ENCODE data around the gene XRCC4.
A peak's percentile ranks its signal among the peaks of the same experiment; 100 is the strongest.

The XRCC4 gene

DNA sequence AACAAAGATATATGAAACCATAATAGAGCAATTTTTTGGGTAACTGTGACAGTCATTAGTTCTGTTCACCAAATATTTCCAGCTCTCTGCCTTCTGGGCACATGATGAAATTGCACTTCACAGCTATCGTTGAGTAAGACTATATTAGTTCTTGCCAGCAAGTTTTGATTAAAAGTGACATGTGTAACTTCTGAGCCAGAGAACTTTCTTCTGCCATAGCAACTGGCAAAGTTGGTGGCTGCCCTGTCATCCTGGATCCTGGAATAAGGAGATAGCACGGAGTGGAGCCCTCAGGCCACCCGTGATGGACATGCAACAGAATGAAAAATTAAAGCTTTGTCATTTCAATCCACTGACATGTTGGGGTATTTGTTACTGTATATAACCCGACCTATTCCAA lies 199.8 kb downstream of the XRCC4 start:
- DNase-seq (ENCODE audit: low read depth) = peak; percentile 6

DNA sequence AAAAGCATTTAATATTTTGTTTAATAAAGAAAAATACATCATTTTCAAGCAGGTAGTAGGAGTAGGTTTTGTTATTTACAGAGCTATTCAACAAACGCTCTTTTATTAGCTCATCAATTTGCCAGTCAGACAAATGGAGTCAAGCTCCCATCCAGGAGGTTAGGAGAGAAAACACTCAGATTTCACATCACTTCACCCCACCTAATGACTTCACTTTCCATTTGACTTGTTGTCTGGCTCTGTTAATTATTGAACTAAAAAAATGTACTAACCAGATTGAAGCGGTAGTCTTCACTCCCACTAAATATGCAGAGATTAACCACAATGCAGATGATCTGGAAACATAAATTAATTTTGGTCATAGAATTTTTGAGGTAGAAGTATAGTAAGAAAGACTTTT lies 200.6 kb downstream of the XRCC4 start:
- DNase-seq (ENCODE audit: low read depth) = no peak

DNA sequence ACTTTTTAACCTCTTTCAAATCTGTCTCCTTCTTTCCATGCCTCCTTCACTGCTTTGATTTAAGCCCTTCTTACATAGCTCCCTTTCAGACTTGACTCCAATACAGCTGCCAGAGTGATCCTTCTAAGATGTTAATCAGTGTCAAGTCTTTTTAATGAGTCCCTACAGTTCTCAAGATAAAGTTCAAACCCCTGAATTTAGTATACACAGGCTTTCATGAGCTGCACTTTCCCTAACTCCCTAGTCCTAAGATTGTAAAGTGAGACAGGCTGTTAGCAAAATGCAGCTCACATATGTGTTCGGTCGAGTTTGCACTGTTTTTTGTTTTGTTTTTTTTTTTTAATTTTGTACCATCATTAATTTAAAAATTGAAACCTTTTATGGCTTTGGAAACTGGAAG lies 203.8 kb downstream of the XRCC4 start:
- no peak for DNase-seq (ENCODE audit: low read depth)

GRCh38 chr5:83281658-83282057 lies 204.3 kb downstream of the XRCC4 start:
- DNase-seq (ENCODE audit: low read depth) = peak; percentile 71

- DNase-seq (ENCODE audit: low read depth) = no peak
Observed at GRCh38 chr5:83283761-83284160, 206.4 kb downstream of the XRCC4 start.

DNA sequence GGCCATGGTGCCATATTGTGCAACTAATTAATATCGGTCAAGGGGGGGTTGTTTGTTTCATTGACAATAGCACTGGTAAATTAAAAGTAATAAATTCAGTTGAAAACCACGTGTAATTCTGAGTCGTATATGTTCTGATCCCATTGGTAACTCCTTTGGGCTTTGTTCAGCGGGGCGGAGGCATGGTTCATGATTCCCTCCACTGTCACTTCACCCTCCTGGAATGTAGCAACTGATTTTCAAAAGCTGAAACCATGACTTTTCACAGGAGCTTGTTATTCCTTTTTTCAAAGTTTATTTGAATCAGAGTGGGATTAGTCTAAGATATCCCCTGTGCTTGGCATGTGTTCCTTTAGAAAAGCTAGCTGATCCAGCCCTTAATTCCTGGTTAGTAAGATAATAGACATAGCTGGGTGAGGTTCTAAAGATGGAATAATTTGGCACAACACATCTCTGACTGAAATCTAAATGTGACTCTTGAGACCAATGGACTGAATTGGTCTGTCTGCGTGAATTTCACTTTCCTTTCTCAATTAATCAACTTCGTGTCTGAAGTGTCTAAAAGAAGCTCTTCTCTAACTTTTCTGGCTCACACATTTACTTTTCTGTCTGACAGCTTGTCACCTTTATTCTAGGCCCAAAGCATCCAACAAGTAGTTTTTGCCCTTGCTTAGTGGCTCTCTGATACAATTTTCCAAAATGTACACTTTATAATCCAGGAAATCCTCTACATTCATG lies 208.5 kb downstream of the XRCC4 start:
- no peak for DNase-seq (ENCODE audit: low read depth)

GRCh38 chr5:83294246-83294645 lies 216.9 kb downstream of the XRCC4 start:
- DNase-seq (ENCODE audit: low read depth) = no peak

GRCh38 chr5:83299353-83299752 lies 222.0 kb downstream of the XRCC4 start:
- no peak for DNase-seq (ENCODE audit: low read depth)

DNA sequence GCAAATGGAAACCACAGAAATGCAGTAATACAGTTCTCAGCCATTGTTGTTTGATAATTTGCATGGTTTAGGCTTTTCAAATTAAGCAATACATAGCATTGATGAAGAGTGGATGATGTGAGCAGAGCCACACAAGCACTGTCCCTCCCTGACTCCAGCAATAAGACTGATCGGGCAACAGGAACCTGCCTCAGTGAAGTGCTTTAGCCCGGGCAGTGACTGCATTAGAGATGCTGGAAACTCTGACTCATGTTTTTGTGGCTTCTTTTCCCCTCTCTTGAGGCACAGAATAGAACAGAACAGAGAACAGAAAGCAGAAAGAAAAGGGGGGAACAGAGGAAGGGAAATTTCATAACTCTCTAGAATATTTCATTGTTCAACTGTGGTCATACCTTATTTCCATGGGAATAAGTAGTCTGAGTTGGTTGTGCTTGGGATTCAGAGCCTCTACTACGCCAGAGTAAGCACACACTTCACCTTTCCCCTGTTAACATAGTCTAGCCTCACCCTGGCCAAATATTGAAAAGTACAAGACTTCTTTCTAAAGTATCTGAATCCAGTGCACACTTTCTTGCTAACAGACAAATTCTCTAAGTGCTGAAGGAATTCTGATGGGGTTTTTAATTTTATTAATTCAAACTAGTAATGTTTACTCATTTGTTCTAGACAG lies 229.4 kb downstream of the XRCC4 start:
- DNase-seq (ENCODE audit: low read depth) = peak; percentile 87

DNA sequence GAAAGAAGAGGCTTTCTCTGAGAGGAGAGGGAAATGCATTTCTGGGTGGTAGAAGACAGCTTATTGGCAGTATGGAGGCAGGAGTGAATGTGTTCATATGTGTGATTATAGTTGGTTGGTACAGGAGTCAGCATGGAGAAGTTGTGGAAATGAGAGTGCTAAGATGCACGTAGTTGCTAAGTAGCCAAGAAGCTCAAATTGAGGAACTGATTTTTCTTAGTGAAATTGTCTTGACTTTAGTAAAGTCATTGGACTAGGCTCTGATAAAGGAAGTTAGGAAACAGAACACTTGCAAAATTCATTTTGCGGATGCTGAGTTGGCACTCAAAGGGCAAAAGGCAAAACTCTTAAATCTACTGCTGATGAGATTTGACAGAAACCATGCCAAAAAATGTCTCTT lies 235.3 kb downstream of the XRCC4 start:
- no peak for DNase-seq (ENCODE audit: low read depth)

DNA sequence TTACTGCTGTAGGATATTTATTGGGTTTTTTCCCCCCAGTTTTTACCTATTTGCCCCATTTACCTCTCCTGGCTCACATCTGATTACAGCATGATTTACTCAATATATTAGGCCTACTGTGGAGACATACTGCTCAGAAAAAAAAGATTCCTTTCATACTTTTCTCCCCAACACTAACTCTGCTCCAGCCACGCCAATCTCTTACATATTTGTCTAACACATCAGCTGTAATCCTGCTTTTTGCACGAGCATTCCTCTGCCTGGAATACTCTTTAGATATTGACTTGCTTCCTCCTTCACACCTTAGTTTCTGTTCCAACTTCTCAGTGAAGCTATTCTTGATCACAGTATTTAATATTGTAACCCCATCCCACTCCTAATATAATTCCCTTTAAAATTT lies 236.1 kb downstream of the XRCC4 start:
- peak; percentile 75 for DNase-seq (ENCODE audit: low read depth)

- DNase-seq (ENCODE audit: low read depth) = peak; percentile 87
Observed at GRCh38 chr5:83321483-83322055, 244.2 kb downstream of the XRCC4 start.

- peak; percentile 55 for DNase-seq (ENCODE audit: low read depth)
Observed at GRCh38 chr5:83322273-83322924, 245.1 kb downstream of the XRCC4 start.

DNA sequence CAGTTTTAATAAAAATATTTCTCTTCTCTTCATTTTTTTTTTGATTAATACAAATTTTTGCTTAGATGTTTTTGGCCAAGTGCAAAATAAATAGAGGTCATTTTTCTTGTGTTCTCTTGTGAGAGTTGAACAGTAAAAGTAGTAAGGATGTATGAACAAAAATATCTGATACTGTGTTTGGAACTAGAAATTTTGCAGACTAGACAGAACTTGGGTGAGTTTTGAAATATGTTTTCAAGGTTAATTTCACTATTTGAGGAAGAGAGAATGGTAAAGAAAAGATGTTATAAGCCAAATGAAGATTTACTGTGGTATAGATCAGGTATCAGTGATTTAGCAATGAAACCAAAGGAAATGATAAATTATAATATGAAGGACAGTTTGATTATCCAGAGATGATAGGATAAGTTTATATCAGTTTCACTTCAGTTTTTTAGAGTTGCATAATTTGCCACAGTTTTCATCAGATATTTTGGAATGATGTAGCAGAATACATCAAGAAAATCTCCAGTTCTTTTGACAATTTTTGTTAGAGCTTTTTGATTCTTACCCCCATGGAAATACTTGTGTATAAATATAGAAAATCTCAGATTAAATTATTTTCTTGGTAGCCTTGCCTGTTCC lies 246.3 kb downstream of the XRCC4 start:
- DNase-seq (ENCODE audit: low read depth) = no peak

GRCh38 chr5:83331842-83332241 lies 254.5 kb downstream of the XRCC4 start:
- DNase-seq (ENCODE audit: low read depth) = peak; percentile 13

DNA sequence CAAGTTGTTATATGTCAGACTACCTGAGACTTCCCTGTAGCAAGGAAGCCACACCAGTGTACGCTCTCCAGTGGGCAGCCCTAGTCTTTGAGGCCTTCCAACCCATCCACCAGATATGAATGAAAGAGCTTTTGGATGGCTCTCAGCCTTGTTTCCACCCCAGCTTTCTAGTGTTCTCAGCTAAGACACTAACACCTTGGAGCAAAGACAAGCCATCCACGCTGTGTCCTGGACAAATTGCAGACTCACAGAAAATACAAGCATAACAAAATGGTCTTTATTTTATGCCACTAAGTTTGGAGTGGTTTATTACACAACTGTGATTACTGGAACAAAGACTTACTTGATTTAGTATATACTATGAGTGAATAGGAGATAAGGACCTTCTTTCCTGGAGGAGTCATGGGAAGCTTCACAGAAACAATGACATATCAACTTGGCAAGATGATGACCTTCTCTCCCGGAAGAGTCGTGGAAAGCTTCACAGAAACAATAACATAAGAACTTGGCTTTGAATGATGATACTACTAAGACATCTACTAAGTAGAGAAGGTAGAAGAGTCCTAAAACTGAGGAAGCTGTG lies 260.2 kb downstream of the XRCC4 start:
- no peak for DNase-seq (ENCODE audit: low read depth)

- no peak for DNase-seq (ENCODE audit: low read depth)
Observed at GRCh38 chr5:83340511-83340918, 263.2 kb downstream of the XRCC4 start.

DNA sequence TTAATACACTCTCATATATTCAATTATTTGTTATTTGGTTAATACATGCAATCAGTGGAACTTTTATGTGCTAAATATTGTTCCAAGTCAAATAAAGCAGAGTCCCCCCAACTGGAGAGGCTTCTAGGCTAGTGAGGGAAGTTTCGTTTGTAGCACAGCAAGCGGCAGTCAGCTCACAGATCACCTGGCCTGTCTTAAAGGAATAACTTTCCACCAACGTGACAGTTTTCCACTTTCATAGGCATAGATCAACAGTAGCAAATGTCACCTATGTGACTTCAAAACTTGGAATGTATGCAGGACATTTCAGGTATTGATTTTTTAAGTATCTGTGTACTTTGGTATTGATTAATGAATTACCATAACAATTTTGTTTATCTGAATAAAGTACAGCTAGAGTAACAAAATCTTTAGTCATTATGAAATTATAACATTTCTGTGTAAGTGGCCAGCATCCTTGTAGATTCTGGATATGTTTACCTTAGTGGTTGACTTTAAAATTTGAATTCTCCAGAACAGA lies 264.5 kb downstream of the XRCC4 start:
- DNase-seq (ENCODE audit: low read depth) = no peak

- no peak for DNase-seq (ENCODE audit: low read depth)
Observed at GRCh38 chr5:83342465-83342864, 265.1 kb downstream of the XRCC4 start.

DNA sequence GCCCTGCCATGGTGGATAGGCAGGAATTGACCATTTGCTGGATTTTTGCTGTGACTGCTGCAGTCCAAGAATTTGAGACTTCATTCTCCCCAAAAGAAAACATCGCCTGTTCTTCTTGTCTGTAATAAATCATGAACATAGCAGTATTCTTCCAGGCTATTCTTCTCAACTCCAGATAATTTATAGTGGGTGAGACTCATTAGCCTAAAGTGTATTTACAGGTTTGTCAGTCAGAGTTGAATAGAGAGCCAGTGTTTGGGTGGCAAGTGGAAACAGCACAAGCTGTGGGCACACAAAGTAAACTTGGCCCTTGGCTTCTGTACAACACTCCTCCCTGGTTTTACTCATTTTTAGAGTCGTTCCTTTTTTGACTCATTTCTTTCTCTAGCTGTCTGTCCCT lies 266.0 kb downstream of the XRCC4 start:
- DNase-seq (ENCODE audit: low read depth) = no peak

- no peak for DNase-seq (ENCODE audit: low read depth)
Observed at GRCh38 chr5:83345423-83345822, 268.1 kb downstream of the XRCC4 start.

- DNase-seq (ENCODE audit: low read depth) = no peak
Observed at GRCh38 chr5:83348281-83348780, 271.0 kb downstream of the XRCC4 start.
